Caco-2 (cell line): Measurements from ENCODE around the gene ORC6. TPM values are rescaled to one million over a fixed set of nuclear protein-coding genes. Genes with fewer than 3 reads are reported as not detected.

ENCODE experiments used
- BruUV-seq: library from RNA; stranded (reverse); fragments of 400-500 nt; replicated peaks from 2 replicates; lab custom pipeline; 2021; lab: Mats Ljungman, UMichigan
- CTCF ChIA-PET: fragments of 300-600 bp; sonication (Branson Sonifier 250); formaldehyde crosslinking; loops from one replicate; lab custom pipeline; 2022; ENCODE audit warnings: antibody characterized with exemption; lab: Charles Lee
- POLR2A ChIA-PET: fragments of 300-600 bp; sonication (Branson Sonifier 250); formaldehyde crosslinking; loops from one replicate; lab custom pipeline; 2022; ENCODE audit warnings: antibody characterized with exemption; lab: Charles Lee
- DNase-seq, 2 experiments: peaks; one replicate each; pipeline versions ENCODE4 v3.0.0 to v3.0.0-alpha.2; 2020 to 2022
- H3K27me3 ChIP-seq: replicated peaks from 2 replicates; pipeline ENCODE4 v1.6.0; 2011; ENCODE audit warnings: low read length; ENCODE audit not compliant: control insufficient read depth, insufficient read depth
- H3K36me3 ChIP-seq: 2 replicates; pipeline ENCODE4 v1.5.1; 2011; ENCODE audit warnings: low read length; ENCODE audit not compliant: control insufficient read depth, insufficient read depth
- H3K4me1 ChIP-seq: fragments of 250-450 bp; sonication (Bioruptor Pico); 2 replicates; pipeline ENCODE4 v1.5.1; 2020; ENCODE audit warnings: mild to moderate bottlenecking
- H3K4me3 ChIP-seq: 2 replicates; pipeline ENCODE4 v1.5.1; 2011; ENCODE audit warnings: low read depth, mild to moderate bottlenecking, control low read depth, low read length
- H3K9me3 ChIP-seq: fragments of 250-450 bp; sonication (Bioruptor Pico); 2 replicates; pipeline ENCODE4 v1.5.1; 2020; ENCODE audit warnings: mild to moderate bottlenecking, moderate library complexity
- H3K27ac Mint-ChIP-seq: one replicate; pipeline ENCODE4 v1.8.0; 2022; ENCODE audit warnings: mixed read lengths; ENCODE audit not compliant: unreplicated experiment
- H3K27me3 Mint-ChIP-seq: one replicate; pipeline ENCODE4 v1.8.0; 2022; ENCODE audit warnings: mixed read lengths; ENCODE audit not compliant: insufficient read depth, unreplicated experiment
- H3K36me3 Mint-ChIP-seq: one replicate; pipeline ENCODE4 v1.8.0; 2022; ENCODE audit warnings: mild to moderate bottlenecking, mixed read lengths; ENCODE audit not compliant: insufficient read depth, unreplicated experiment
- H3K4me1 Mint-ChIP-seq: one replicate; pipeline ENCODE4 v1.8.0; 2022; ENCODE audit warnings: low read depth, mixed read lengths; ENCODE audit not compliant: unreplicated experiment
- H3K4me3 Mint-ChIP-seq: one replicate; pipeline ENCODE4 v1.8.0; 2022; ENCODE audit warnings: mild to moderate bottlenecking, moderate library complexity, mixed read lengths; ENCODE audit not compliant: unreplicated experiment
- H3K9me3 Mint-ChIP-seq: one replicate; pipeline ENCODE4 v1.8.0; 2022; ENCODE audit warnings: mixed read lengths; ENCODE audit not compliant: unreplicated experiment
- intact Hi-C: fragments of 100-400 bp; cut with micrococcal nuclease; formaldehyde crosslinking; loops from one replicate; pipeline ENCODE4 v1.10.0; 2022; ENCODE audit not compliant: unreplicated experiment
- total RNA-seq: library from RNA; stranded (reverse); gene quantifications from 2 replicates; pipeline ENCODE4 v1.2.3, GENCODE V29; 2022
- TF ChIP-seq, protein P1 (sequence below), 2 experiments: fragments of 200-600 bp in 1 of 2; IDR thresholded peaks; 1 replicate in 1 of 2; 2 replicates in 1 of 2; pipeline versions ENCODE4 v1.5.1 to v1.8.0; 2011 to 2022; ENCODE audit warnings: antibody characterized with exemption in 1 of 2, control low read depth in 1 of 2, inconsistent platforms in 1 of 2, low read depth in 1 of 2, low read length in 1 of 2, mild to moderate bottlenecking in 1 of 2, moderate library complexity in 1 of 2; ENCODE audit not compliant: insufficient read depth in 1 of 2, severe bottlenecking in 1 of 2, unreplicated experiment in 1 of 2

Gene ORC6
- total RNA-seq, 1 experiment from 2014 or later: 56.3 TPM

- POLR2A ChIA-PET: no interaction called here
- H3K27me3 Mint-ChIP-seq: no peaks in the 10 kb centered on the region
- intact Hi-C loops: no loop called here
- H3K9me3 Mint-ChIP-seq: no peaks in the 10 kb centered on the region
- H3K27ac Mint-ChIP-seq: no peak overlapping the region
- no TSS peak for BruUV-seq
- CTCF ChIA-PET: interaction anchor here (0.5 kb wide), 1 partner anchor 162 kb away, joined by 3 read pairs; no protein-coding TSS in a partner anchor
- Histone ChIP-seq H3K4me1 (no peaks in the 10 kb centered on the region), H3K9me3 (no peaks in the 10 kb centered on the region), H3K27me3 (no peaks in the 10 kb centered on the region), H3K36me3 (no peaks in the 10 kb centered on the region), H3K4me3 (no peak overlapping the region)
- DNase-seq: no peak
- H3K4me1 Mint-ChIP-seq: no peaks in the 10 kb centered on the region
- TF ChIP-seq, protein P1, sequence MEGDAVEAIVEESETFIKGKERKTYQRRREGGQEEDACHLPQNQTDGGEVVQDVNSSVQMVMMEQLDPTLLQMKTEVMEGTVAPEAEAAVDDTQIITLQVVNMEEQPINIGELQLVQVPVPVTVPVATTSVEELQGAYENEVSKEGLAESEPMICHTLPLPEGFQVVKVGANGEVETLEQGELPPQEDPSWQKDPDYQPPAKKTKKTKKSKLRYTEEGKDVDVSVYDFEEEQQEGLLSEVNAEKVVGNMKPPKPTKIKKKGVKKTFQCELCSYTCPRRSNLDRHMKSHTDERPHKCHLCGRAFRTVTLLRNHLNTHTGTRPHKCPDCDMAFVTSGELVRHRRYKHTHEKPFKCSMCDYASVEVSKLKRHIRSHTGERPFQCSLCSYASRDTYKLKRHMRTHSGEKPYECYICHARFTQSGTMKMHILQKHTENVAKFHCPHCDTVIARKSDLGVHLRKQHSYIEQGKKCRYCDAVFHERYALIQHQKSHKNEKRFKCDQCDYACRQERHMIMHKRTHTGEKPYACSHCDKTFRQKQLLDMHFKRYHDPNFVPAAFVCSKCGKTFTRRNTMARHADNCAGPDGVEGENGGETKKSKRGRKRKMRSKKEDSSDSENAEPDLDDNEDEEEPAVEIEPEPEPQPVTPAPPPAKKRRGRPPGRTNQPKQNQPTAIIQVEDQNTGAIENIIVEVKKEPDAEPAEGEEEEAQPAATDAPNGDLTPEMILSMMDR (IDR thresholded peaks at IDR 0.05; ENCODE audit: insufficient read depth in 1 of 2, low read depth in 1 of 2, low read length in 1 of 2, severe bottlenecking in 1 of 2, unreplicated experiment in 1 of 2): no peak
- H3K36me3 Mint-ChIP-seq: no peaks in the 10 kb centered on the region
- no peak overlapping the region for H3K4me3 Mint-ChIP-seq
Observed at GRCh38 chr16:46714797-46715591, 25.5 kb downstream of the ORC6 start.

DNA sequence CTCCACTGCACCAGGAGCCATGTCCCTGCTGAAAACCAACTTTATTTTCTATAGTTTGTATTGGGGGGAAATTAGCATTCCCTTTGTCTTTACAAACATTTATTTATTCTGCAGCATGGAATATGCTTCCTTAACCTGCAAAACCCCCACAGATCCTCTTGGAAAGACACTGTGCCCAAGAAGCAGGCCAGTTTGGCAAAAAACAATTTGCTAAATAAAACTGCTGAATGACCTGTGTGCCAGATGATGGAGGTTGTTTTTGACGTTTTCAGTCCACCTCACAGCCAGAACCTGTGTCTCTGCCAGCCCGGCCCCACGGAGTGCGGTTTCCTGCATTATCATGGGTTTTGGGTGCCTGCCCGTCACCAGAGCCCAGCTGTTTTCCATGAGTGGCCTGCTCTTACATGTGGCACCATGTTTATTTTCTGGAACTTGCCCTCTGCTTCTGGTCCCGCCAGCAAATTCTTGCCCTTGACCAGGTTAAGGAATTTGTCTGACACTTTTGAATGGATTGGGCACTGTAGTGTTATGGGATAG, 26.4 kb downstream of the ORC6 start:
- ChIA-PET CTCF (no interaction called here), POLR2A (no interaction called here)
- no peaks in the 10 kb centered on the region for H3K36me3 Mint-ChIP-seq
- Histone ChIP-seq H3K36me3 (no peaks in the 10 kb centered on the region), H3K4me1 (no peaks in the 10 kb centered on the region), H3K9me3 (no peaks in the 10 kb centered on the region), H3K27me3 (no peaks in the 10 kb centered on the region), H3K4me3 (no peak overlapping the region)
- TF ChIP-seq, protein P1 (IDR thresholded peaks at IDR 0.05; ENCODE audit: insufficient read depth in 1 of 2, low read depth in 1 of 2, low read length in 1 of 2, severe bottlenecking in 1 of 2, unreplicated experiment in 1 of 2): no peak
- intact Hi-C loops: no loop called here
- H3K4me3 Mint-ChIP-seq: no peak overlapping the region
- H3K27me3 Mint-ChIP-seq: no peaks in the 10 kb centered on the region
- H3K27ac Mint-ChIP-seq: no peak overlapping the region
- DNase-seq: no peak
- H3K4me1 Mint-ChIP-seq: no peaks in the 10 kb centered on the region
- BruUV-seq: no TSS peak
- no peaks in the 10 kb centered on the region for H3K9me3 Mint-ChIP-seq

DNA sequence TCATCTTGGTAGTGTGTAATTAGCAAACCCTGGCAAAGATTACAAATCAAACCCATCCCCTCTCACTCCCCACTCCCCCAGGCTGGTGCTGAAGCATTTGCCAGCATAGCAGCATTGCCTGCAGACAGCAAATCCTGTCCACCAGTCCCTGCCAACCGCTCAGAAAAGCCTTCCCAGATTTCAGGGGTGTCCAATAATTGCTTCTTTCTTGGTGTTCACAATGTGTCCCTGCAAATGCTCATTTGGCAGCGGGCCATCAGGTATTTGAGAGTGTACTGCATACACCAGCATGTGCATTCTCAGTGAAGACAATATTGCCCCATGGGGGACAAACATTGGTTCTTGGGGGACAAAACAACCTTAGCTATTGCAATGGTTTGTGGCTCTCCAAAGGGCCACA, 28.2 kb downstream of the ORC6 start:
- Mint-ChIP-seq H3K27me3 (no peaks in the 10 kb centered on the region), H3K27ac (no peak overlapping the region), H3K36me3 (no peaks in the 10 kb centered on the region), H3K4me3 (no peak overlapping the region), H3K9me3 (no peaks in the 10 kb centered on the region), H3K4me1 (no peaks in the 10 kb centered on the region)
- BruUV-seq: no TSS peak
- CTCF ChIA-PET: no interaction called here
- Histone ChIP-seq H3K36me3 (no peaks in the 10 kb centered on the region), H3K4me1 (no peaks in the 10 kb centered on the region), H3K9me3 (no peaks in the 10 kb centered on the region), H3K4me3 (no peak overlapping the region), H3K27me3 (no peaks in the 10 kb centered on the region)
- intact Hi-C loops: no loop called here
- DNase-seq: no peak
- POLR2A ChIA-PET: no interaction called here
- TF ChIP-seq, protein P1 (IDR thresholded peaks at IDR 0.05; ENCODE audit: insufficient read depth in 1 of 2, low read depth in 1 of 2, low read length in 1 of 2, severe bottlenecking in 1 of 2, unreplicated experiment in 1 of 2): no peak
